Kidney (tissue), 14 donors: ENCODE data around the gene ANKLE2. TPM values are rescaled to one million over a fixed set of nuclear protein-coding genes. Genes with fewer than 3 reads are reported as not detected.

Experiments
- DNase-seq, 5 donors: peaks; one replicate each; pipeline ENCODE4 v3.0.0-alpha.2; 2013 to 2020
- FAIRE-seq: peaks from 2 replicates; lab custom pipeline; 2012; peaks lifted over from hg19 to GRCh38; lab: Jason Lieb, UNC
- H3K27ac ChIP-seq, 2 donors: one replicate each; pipeline ENCODE4 v1.7.0; 2013; ENCODE audit warnings: low read depth in 2 of 2, low read length in 2 of 2, inconsistent platforms in 1 of 2
- H3K27me3 ChIP-seq: one replicate; pipeline ENCODE4 v1.7.1; 2013; ENCODE audit warnings: low read length, inconsistent platforms; ENCODE audit not compliant: control insufficient read depth, insufficient read depth
- H3K36me3 ChIP-seq, 3 donors: one replicate each; pipeline versions ENCODE4 v1.7.0 to v1.7.1; 2013; ENCODE audit warnings: low read length in 3 of 3, control low read depth in 1 of 3, inconsistent platforms in 1 of 3; ENCODE audit not compliant: insufficient read depth in 3 of 3, control insufficient read depth in 2 of 3
- H3K4me1 ChIP-seq, 3 donors: one replicate each; pipeline versions ENCODE4 v1.7.0 to v1.7.1; 2013; ENCODE audit warnings: low read length in 3 of 3, inconsistent platforms in 1 of 3, low read depth in 1 of 3; ENCODE audit not compliant: control insufficient read depth in 2 of 3, insufficient read depth in 2 of 3
- H3K4me3 ChIP-seq, 3 donors: one replicate each; pipeline versions ENCODE4 v1.7.0 to v1.8.1; 2013; ENCODE audit warnings: low read length in 3 of 3, control low read depth in 1 of 3, inconsistent platforms in 1 of 3
- H3K9ac ChIP-seq, 3 donors: one replicate each; pipeline versions ENCODE4 v1.7.0 to v1.7.1; 2013; ENCODE audit warnings: low read length in 3 of 3, control low read depth in 1 of 3, inconsistent platforms in 1 of 3
- H3K9me3 ChIP-seq, 3 donors: one replicate each; pipeline versions ENCODE4 v1.7.0 to v1.7.1; 2013; ENCODE audit warnings: low read length in 3 of 3, control low read depth in 1 of 3, inconsistent platforms in 1 of 3; ENCODE audit not compliant: control insufficient read depth in 2 of 3, insufficient read depth in 1 of 3
- intact Hi-C: fragments of 100-400 bp; cut with DNase I; formaldehyde crosslinking; loops from one replicate; pipeline ENCODE4 v1.11.1; 2022
- polyA plus RNA-seq: library from polyadenylated mRNA; stranded (reverse); fragments of 350-450 nt; fragmentation: Illumina TruSeq; extraction: RNeasy Lipid Tissue Mini Kit (QIAGEN cat#74804); gene quantifications from one replicate; pipeline ENCODE4 v1.2.3, GENCODE V29; 2014; ENCODE audit warnings: low read depth, low replicate concordance; ENCODE audit not compliant: insufficient read depth
- total RNA-seq: library from RNA; stranded (reverse); fragmentation: NEBNext Ultra II Directional; extraction: Animal tissue kit (Norgen Biotek cat#: 25700); gene quantifications from one replicate; pipeline ENCODE4 v1.2.1, GENCODE V29; 2021
- TF ChIP-seq, protein P1 (sequence below): IDR thresholded peaks from 3 replicates; pipeline ENCODE4 v1.5.1; 2012; ENCODE audit warnings: mild to moderate bottlenecking, moderate library complexity, borderline replicate concordance; ENCODE audit not compliant: insufficient read depth; ENCODE audit errors: extremely low read depth
- donor health status: control.
- donor health status: control.
- donor health status: control.
- donor health status: control.
- donor health status: control.
- donor health status: DM: yes; HTN: yes; CAD: no.
- donor health status: Normal renal cell carcinoma (clear cell type).

The ANKLE2 gene
- total and polyA plus RNA-seq, 2 donors from 2014 or later, result 14.6 to 57.3 TPM

DNA sequence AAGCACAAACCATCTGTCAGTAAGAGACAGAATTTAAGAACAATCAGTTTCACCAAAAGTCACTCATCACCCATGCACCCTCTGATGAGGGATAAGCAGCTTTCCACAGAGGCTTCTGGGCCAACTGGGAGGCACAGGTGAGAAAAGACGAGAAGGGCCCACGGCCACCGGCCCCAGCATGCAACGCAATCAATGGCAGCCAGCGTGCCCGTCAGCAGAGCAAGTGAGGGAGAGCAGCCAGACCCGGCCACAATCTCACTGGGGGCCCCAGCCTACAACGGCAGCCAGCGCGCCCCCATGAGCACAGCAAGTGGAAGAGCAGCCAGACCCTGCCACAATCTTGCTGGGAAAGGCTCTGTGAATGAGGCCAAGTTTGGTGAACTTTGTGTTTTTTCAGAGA is 13.3 kb downstream of the ANKLE2 start:
- FAIRE-seq, result no peak
- Histone ChIP-seq H3K9me3 (no peaks in the 10 kb centered on the region), H3K36me3 (peaks cover 15 to 66% (median 37%) of the 10 kb centered on the region in 3 donors), H3K4me3 (no peak overlapping the region), H3K27me3 (no peaks in the 10 kb centered on the region), H3K27ac (no peak overlapping the region), H3K4me1 (no peaks in the 10 kb centered on the region), H3K9ac (no peak overlapping the region)
- TF ChIP-seq, protein P1, sequence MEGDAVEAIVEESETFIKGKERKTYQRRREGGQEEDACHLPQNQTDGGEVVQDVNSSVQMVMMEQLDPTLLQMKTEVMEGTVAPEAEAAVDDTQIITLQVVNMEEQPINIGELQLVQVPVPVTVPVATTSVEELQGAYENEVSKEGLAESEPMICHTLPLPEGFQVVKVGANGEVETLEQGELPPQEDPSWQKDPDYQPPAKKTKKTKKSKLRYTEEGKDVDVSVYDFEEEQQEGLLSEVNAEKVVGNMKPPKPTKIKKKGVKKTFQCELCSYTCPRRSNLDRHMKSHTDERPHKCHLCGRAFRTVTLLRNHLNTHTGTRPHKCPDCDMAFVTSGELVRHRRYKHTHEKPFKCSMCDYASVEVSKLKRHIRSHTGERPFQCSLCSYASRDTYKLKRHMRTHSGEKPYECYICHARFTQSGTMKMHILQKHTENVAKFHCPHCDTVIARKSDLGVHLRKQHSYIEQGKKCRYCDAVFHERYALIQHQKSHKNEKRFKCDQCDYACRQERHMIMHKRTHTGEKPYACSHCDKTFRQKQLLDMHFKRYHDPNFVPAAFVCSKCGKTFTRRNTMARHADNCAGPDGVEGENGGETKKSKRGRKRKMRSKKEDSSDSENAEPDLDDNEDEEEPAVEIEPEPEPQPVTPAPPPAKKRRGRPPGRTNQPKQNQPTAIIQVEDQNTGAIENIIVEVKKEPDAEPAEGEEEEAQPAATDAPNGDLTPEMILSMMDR, result no peak
- intact Hi-C loops, result no loop called here
- DNase-seq, result peak in 1 of 5 donors; percentile 43

DNA sequence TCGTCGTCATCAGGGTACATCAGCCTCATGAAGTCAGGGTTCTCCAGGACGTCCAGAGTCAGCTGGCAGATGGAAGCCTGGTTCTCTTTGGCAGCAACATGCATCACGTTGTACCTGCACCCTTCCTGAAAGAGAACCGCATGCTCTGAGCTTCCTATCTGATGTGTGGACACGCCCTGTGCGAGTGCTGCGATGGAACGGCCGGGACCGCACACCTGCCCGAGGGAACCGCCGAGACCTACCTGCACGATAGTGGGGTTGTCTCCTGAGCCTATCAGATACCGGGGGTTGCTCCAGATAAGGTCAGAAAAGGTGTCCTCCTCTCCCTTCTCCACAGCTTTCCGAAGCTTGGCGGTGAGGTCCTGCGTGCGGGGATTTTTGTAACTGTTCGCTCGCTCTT is 13.7 kb downstream of the ANKLE2 start:
- DNase-seq (peak in 1 of 5 donors; percentile 43), FAIRE-seq (no peak)
- Histone ChIP-seq H3K27me3 (no peaks in the 10 kb centered on the region), H3K27ac (no peak overlapping the region), H3K4me1 (no peaks in the 10 kb centered on the region), H3K9me3 (no peaks in the 10 kb centered on the region), H3K36me3 (peaks cover 15 to 64% (median 39%) of the 10 kb centered on the region in 3 donors), H3K9ac (no peak overlapping the region), H3K4me3 (no peak overlapping the region)
- TF ChIP-seq, protein P1, result no peak
- intact Hi-C loops, result no loop called here

DNA sequence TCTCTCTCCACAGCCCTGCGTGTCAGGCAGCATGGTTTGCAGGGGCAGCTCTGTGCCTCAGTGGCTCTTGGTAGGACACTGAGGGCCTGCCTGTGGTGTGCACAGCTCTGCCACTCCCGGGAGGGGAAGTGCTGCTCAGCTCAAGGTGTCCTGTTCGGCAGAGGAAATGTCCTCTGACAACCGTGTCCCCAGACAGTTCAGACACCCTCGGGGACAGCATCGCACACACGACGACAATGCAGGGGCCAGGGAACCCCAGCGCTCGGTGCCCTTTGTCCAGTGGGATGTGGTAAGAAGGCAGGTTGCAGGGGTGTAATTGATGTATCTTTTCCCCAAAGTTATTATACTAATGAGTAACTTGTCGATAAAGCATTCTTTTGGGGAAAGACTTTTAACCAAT is 14.2 kb downstream of the ANKLE2 start:
- no peaks in the 10 kb centered on the region for H3K9me3 ChIP-seq
- TF ChIP-seq, protein P1, result no peak
- H3K4me1 ChIP-seq, result no peaks in the 10 kb centered on the region
- H3K27ac ChIP-seq, result no peak overlapping the region
- FAIRE-seq, result no peak
- peaks cover 20 to 65% (median 44%) of the 10 kb centered on the region in 3 donors for H3K36me3 ChIP-seq
- H3K27me3 ChIP-seq, result no peaks in the 10 kb centered on the region
- no peak overlapping the region for H3K9ac ChIP-seq
- peak in 1 of 5 donors; percentile 32 for DNase-seq
- no peak overlapping the region for H3K4me3 ChIP-seq
- intact Hi-C loops, result no loop called here

DNA sequence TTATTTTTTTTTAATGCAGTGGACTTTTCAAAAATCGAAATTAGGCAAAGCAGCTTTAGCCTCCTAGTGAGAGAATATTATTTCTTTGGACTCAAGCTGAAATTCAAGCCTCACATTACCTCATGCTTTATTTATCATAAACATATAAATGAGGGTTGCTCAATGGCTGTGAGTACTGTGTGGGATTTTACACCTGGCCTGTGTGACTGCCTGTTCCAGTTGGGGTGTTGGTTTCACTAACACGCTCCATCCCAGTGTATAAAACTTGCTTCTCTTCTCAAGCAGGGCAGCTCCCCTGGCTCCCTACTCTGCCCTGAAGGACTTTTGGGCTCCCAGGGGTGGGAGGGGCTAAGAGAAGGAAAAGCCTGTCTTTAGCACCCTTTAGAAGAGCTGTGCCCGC is 15.0 kb downstream of the ANKLE2 start:
- H3K4me3 ChIP-seq, result no peak overlapping the region
- no peaks in the 10 kb centered on the region for H3K9me3 ChIP-seq
- H3K36me3 ChIP-seq, result peaks cover 23 to 73% (median 45%) of the 10 kb centered on the region in 3 donors
- FAIRE-seq (no peak), DNase-seq (no peak)
- intact Hi-C loops, result no loop called here
- H3K27me3 ChIP-seq, result no peaks in the 10 kb centered on the region
- no peak overlapping the region for H3K9ac ChIP-seq
- H3K4me1 ChIP-seq, result no peaks in the 10 kb centered on the region
- no peak overlapping the region for H3K27ac ChIP-seq
- TF ChIP-seq, protein P1, result no peak
